ENCODE measurements around the gene DGKA.
A peak's percentile ranks its signal among the peaks of the same experiment; 100 is the strongest.
"Not testable (repeated sequence)": the region's sequence is repeated elsewhere in the genome, so short reads cannot be mapped to it uniquely, and the experiment has no call there.

The DGKA gene

GRCh38 chr12:55930771-55931316, at the start of gene DGKA:
Gene DGKA (plus strand): TSS chr12:55931162. CDS start chr12:55936504, 5,342 bp downstream.
- peak; percentile 82 for DNase-seq

- DNase-seq, result no peak
These were observed 45.8 kb upstream of the DGKA start for GRCh38 chr12:55885113-55885512.

- DNase-seq, result no peak
These were observed 39.7 kb upstream of the DGKA start for GRCh38 chr12:55891310-55891709.

- no peak for DNase-seq
These were observed 37.2 kb upstream of the DGKA start for GRCh38 chr12:55893723-55894122.

- peak; percentile 51 for DNase-seq
These were observed 31.9 kb upstream of the DGKA start for GRCh38 chr12:55899082-55899481.

GRCh38 chr12:55901881-55902490, 29.0 kb upstream of the DGKA start:
- DNase-seq, result no peak

GRCh38 chr12:55906056-55906455, 24.9 kb upstream of the DGKA start:
- DNase-seq, result no peak

- no peak for DNase-seq
These were observed 22.0 kb upstream of the DGKA start for GRCh38 chr12:55908726-55909512.

- DNase-seq, result no peak
These were observed 21.5 kb upstream of the DGKA start for GRCh38 chr12:55909513-55909884.

GRCh38 chr12:55912908-55913307, 18.1 kb upstream of the DGKA start:
- no peak for DNase-seq

GRCh38 chr12:55915482-55915859, 15.5 kb upstream of the DGKA start:
- DNase-seq, result no peak

GRCh38 chr12:55919032-55919431, 11.9 kb upstream of the DGKA start:
- DNase-seq, result not testable (repeated sequence)

GRCh38 chr12:55922126-55922525, 8.8 kb upstream of the DGKA start:
- DNase-seq, result no peak

GRCh38 chr12:55923648-55924047, 7.3 kb upstream of the DGKA start:
- DNase-seq, result not testable (repeated sequence)

- DNase-seq, result no peak
These were observed 5.6 kb upstream of the DGKA start for GRCh38 chr12:55925371-55925770.

- no peak for DNase-seq
These were observed 4.9 kb upstream of the DGKA start for GRCh38 chr12:55925870-55926737.

GRCh38 chr12:55926738-55927587, 4.0 kb upstream of the DGKA start:
- peak; percentile 91 for DNase-seq

- DNase-seq, result peak; percentile 73
These were observed 3.1 kb upstream of the DGKA start, which contains the start of gene PYM1 for GRCh38 chr12:55927588-55928502. Gene PYM1 (minus strand): TSS chr12:55927894. CDS start chr12:55927761, 133 bp downstream.

GRCh38 chr12:55929306-55929791, 1.6 kb upstream of the DGKA start:
- DNase-seq, result peak; percentile 84

GRCh38 chr12:55931317-55931779, 386 bp downstream of the DGKA start:
- no peak for DNase-seq

Data from stimulated activated CD4-positive, alpha-beta T cell treated with anti-CD3 and anti-CD28 coated beads, Interleukin-4, amount 100 ng/mL, for 24 hours (primary cell).